WTC11 (cell line): ENCODE measurements around the gene KRT1.

Experiments used
- ESRRA ChIP-seq: sonication (generic); formaldehyde crosslinking; IDR thresholded peaks from 2 replicates; pipeline ENCODE4 v1.8.1; 2022; ENCODE audit warnings: mild to moderate bottlenecking, missing genetic modification reagents, borderline replicate concordance
- TF ChIP-seq, protein P1 (sequence below): fragments of 200-600 bp; IDR thresholded peaks from 2 replicates; pipeline ENCODE4 v1.8.0; 2022; ENCODE audit warnings: antibody characterized with exemption

DNA sequence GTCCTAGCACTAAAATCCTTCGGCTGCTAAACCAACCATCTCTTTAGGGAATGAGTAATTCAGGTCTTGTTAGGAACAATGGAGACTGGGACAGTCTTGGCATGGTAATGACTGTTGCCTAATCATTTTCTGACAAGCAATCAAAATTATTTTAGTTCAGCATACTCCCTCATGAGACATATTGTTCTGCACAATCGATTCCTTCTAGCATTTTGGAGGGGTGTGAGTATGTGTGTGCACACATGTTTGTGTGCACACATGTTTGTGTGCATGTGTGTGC lies 2.1 kb upstream of the KRT1 start:
- TF ChIP-seq, protein P1, sequence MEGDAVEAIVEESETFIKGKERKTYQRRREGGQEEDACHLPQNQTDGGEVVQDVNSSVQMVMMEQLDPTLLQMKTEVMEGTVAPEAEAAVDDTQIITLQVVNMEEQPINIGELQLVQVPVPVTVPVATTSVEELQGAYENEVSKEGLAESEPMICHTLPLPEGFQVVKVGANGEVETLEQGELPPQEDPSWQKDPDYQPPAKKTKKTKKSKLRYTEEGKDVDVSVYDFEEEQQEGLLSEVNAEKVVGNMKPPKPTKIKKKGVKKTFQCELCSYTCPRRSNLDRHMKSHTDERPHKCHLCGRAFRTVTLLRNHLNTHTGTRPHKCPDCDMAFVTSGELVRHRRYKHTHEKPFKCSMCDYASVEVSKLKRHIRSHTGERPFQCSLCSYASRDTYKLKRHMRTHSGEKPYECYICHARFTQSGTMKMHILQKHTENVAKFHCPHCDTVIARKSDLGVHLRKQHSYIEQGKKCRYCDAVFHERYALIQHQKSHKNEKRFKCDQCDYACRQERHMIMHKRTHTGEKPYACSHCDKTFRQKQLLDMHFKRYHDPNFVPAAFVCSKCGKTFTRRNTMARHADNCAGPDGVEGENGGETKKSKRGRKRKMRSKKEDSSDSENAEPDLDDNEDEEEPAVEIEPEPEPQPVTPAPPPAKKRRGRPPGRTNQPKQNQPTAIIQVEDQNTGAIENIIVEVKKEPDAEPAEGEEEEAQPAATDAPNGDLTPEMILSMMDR, result no peak
- TF ChIP-seq ESRRA, result no peak
